Measurements from ENCODE around the gene PACSIN1. TPM values are rescaled to one million over a fixed set of nuclear protein-coding genes. Genes with fewer than 3 reads are reported as not detected.
A peak's percentile ranks its signal among the peaks of the same experiment; 100 is the strongest.

The PACSIN1 gene
- total RNA-seq, 1 donor from 2014 or later = 1.9 TPM

- DNase-seq (ENCODE audit: low spot score) = peak; percentile 96
Measured at GRCh38 chr6:34526992-34527728, 61.3 kb downstream of the PACSIN1 start.

GRCh38 chr6:34527751-34528670, 62.1 kb downstream of the PACSIN1 start:
- no peak for DNase-seq (ENCODE audit: low spot score)

GRCh38 chr6:34528996-34529664, 63.3 kb downstream of the PACSIN1 start:
- no peak for DNase-seq (ENCODE audit: low spot score)

- no peak for DNase-seq (ENCODE audit: low spot score)
Measured at GRCh38 chr6:34529665-34530327, 63.9 kb downstream of the PACSIN1 start.

GRCh38 chr6:34530753-34531365, 65.0 kb downstream of the PACSIN1 start:
- no peak for DNase-seq (ENCODE audit: low spot score)

GRCh38 chr6:34531580-34532201, 65.8 kb downstream of the PACSIN1 start:
- peak; percentile 64 for DNase-seq (ENCODE audit: low spot score)

GRCh38 chr6:34532230-34532629, 66.4 kb downstream of the PACSIN1 start:
- no peak for DNase-seq (ENCODE audit: low spot score)

- no peak for DNase-seq (ENCODE audit: low spot score)
Measured at GRCh38 chr6:34534146-34534545, 68.3 kb downstream of the PACSIN1 start.

- no peak for DNase-seq (ENCODE audit: low spot score)
Measured at GRCh38 chr6:34534656-34535055, 68.8 kb downstream of the PACSIN1 start.

- DNase-seq (ENCODE audit: low spot score) = no peak
Measured at GRCh38 chr6:34535199-34535598, 69.3 kb downstream of the PACSIN1 start.

GRCh38 chr6:34535646-34536045, 69.8 kb downstream of the PACSIN1 start:
- DNase-seq (ENCODE audit: low spot score) = no peak

- no peak for DNase-seq (ENCODE audit: low spot score)
Measured at GRCh38 chr6:34536251-34536958, 70.5 kb downstream of the PACSIN1 start.

- no peak for DNase-seq (ENCODE audit: low spot score)
Measured at GRCh38 chr6:34536959-34537848, 71.3 kb downstream of the PACSIN1 start.

GRCh38 chr6:34537922-34538550, 72.2 kb downstream of the PACSIN1 start:
- DNase-seq (ENCODE audit: low spot score) = no peak

- DNase-seq (ENCODE audit: low spot score) = no peak
Measured at GRCh38 chr6:34538581-34538980, 72.7 kb downstream of the PACSIN1 start.

- no peak for DNase-seq (ENCODE audit: low spot score)
Measured at GRCh38 chr6:34539181-34539580, 73.3 kb downstream of the PACSIN1 start.

GRCh38 chr6:34540222-34540621, 74.3 kb downstream of the PACSIN1 start:
- DNase-seq (ENCODE audit: low spot score) = no peak

GRCh38 chr6:34540841-34541240, 75.0 kb downstream of the PACSIN1 start:
- no peak for DNase-seq (ENCODE audit: low spot score)

GRCh38 chr6:34543421-34543820, 77.5 kb downstream of the PACSIN1 start:
- DNase-seq (ENCODE audit: low spot score) = no peak

Data from ureter (tissue), 1 donor.